ENCODE data around the gene ANKS1B.
"Not testable (repeated sequence)": the region's sequence is repeated elsewhere in the genome, so short reads cannot be mapped to it uniquely, and the experiment has no call there.

ANKS1B gene

DNA sequence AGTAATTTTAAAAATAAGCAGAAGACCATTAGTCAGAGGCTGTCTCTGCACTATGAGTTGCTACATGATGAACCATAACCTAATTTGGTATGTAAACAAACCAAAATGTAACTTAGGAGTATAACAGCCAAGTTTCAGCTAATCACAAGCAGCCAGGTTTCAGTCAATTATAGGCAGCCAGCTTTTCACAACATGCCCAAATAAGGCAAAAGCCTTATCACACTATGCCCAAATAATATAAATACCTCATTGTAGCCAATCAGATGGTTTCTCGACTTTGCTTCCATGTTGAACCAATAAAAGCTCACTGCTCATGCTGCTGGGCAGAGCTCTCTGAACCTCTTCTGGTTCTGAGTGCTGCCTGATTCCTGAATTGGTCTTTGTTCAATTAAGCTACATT, 298.6 kb downstream of the ANKS1B start:
- DNase-seq = no peak

- DNase-seq = no peak
Measured at GRCh38 chr12:99680276-99680675, 304.5 kb downstream of the ANKS1B start.

DNA sequence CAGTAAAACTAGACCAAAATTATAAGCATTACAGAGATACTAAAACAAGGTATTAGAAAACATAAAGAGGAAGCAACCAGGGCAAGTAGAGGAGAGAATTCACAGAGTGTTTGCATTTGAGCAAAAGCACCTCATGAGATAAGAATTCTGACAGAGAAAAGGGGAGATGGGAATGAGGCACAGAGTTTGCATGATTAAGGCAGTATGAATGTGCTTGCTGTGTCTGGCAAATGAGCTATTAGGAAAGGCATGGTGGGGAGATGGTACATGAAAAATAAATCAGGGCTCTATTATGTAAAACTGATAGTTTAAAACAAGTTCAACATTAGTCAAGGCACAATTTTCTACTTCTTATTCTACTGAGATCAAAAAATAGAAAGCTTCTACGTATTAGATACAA, 314.1 kb downstream of the ANKS1B start:
- DNase-seq = peak; percentile 57

GRCh38 chr12:99658671-99659349, 325.9 kb downstream of the ANKS1B start:
- no peak for DNase-seq

GRCh38 chr12:99649551-99649950, 335.2 kb downstream of the ANKS1B start:
- DNase-seq = peak; percentile 54

DNA sequence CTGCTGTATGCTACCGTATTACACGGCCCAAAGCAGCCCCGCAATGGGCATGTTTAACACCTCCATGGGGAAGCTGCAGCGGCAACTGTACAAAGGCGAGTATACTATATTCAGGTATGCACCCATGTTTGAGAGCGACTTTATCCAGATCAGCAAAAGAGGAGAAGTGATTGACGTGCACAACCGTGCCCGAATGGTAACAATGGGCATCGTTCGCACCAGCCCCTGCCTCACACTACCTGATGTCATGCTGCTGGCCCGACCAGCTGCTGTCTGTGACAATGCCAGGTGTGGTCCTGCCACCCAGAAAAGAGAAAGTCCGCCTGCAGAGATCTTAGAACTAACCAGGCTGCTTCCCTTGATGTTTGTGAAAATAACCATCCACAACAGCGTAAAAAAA, 336.6 kb downstream of the ANKS1B start:
- DNase-seq = no peak

- no peak for DNase-seq
Measured at GRCh38 chr12:99647453-99647852, 337.3 kb downstream of the ANKS1B start, which contains the start of gene GARIN6. Gene GARIN6 (plus strand): TSS chr12:99647753. CDS start chr12:99648175, 422 bp downstream.

DNA sequence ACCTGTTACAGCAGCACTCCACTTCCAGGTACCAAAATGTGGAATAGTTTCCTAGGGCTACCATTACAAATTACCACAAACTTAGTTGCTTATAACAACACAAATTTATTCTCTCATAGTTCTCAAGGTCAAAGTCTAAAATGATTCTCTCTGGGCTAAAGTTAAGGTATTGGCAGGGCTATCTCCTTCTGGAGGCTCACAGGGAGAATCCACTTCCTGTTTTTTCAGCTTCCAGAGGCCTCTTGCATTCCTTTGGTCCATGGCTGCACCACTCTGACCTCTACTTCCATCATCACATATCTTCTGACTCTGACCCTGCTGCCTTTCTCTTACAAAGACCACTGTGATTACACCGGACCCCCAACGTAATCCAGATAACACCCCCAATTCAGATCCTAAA, 340.1 kb downstream of the ANKS1B start:
- no peak for DNase-seq

DNA sequence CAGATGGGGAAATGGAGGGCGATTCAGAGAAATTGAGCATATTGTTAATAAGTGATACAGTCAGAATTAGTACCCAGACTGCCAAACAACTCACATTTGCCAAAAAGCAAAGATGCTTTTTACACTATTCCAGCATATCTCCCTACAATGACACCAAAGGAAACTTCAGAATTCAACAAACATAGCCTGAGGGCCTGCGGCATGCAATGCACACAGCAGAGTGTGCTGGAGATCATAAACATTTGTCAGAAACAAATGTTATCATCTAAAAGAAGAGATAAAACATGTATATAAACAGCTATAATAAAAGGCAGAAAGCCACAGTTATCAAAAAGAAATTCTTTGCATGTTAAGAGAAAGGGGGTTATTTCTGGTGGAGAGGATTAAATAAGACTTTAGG, 357.3 kb downstream of the ANKS1B start:
- no peak for DNase-seq

DNA sequence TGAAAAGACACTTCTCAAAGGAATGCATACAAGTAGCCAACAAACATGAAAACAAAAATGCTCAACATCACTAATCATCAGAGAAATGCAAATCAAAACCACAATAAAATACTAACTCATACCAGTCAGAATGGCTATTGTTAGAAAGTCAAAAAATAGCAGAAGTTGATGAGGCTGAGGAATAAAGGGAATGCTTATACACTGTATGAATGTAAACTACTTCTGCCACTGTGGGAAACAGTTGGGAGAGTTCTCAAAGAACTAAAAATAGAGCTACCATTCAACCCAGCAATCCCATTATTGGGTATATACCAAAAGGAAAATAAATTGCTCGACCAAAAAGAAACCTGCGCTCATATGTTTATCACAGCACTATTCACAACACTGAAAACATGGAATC, 360.1 kb downstream of the ANKS1B start:
- DNase-seq = not testable (repeated sequence)

DNA sequence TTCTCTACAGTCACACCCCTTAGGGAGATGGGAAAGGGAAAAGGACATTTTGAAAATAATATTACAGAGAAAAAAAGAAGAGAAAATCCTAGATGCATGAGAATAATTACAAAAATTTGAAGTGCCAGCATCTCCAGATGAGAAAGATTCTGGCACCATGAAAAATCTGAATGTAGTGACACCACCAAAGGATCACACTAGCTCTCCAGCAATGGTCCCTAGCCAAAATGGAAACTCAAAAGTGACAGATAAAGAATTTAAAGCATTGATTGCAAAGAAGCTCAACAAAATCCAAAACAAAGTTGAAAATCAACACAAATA, 364.6 kb downstream of the ANKS1B start:
- no peak for DNase-seq

GRCh38 chr12:99619389-99620158, 365.2 kb downstream of the ANKS1B start:
- DNase-seq = peak; percentile 76

- peak; percentile 77 for DNase-seq
Measured at GRCh38 chr12:99618657-99619056, 366.1 kb downstream of the ANKS1B start.

- no peak for DNase-seq
Measured at GRCh38 chr12:99611599-99611998, 373.1 kb downstream of the ANKS1B start.

GRCh38 chr12:99611117-99611516, 373.6 kb downstream of the ANKS1B start:
- DNase-seq = no peak

GRCh38 chr12:99609455-99610181, 375.1 kb downstream of the ANKS1B start:
- DNase-seq = no peak

- peak; percentile 52 for DNase-seq
Measured at GRCh38 chr12:99600388-99600787, 384.3 kb downstream of the ANKS1B start.

DNA sequence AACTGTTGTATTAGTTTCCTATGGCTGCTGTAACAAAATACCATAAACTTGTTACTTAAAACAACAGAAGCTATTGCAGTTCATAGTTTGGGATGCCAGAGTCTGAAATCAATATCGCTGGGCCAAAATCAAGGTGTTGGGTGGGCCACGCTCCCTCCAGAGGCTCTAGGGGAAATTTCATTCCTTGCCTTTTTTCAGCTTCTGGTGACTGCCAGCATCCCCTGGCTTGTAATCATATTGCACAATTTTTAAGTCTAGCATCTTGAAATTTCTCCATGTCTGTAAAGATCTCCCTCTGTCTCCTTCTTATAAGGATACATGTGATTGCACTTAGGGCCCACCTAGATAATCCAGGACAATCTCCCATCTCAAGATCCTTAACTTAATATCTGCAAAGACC, 386.0 kb downstream of the ANKS1B start:
- no peak for DNase-seq

DNA sequence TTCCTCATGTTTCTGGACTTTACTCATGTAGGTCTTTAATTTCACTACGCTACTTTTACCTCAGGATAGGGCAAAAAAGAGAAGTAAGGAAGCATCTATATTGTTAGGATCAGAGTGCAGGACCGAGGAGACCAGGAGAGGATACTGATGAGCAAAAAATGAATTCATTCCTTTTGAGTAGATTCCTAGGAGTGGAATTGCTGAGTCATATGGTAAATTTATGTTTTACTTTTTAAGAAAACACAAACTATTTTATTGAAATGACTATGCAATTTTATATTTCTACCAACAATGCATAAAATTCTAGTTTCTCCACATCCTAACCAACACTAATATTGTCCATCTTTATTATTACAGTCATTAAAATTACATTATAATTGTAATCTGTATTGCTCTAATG, 388.0 kb downstream of the ANKS1B start:
- DNase-seq = no peak

DNA sequence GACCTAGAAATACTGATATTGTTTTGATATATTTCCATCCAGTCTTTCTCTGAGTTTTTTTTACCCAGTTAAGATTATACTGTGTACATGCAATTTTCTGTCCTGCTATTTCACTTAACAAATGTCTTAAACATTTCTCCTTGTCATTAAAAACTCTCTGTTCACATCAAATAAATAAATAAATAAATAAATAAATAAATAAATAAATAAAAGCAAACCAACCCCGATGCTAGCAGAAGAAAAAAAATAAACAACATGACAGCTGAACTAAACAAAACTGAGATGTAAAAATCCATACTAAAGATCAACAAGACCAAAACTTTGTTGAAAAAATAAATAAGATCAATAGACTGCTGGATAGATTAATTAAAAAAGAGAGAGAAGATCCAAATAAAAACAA, 407.6 kb downstream of the ANKS1B start:
- not testable (repeated sequence) for DNase-seq

DNA sequence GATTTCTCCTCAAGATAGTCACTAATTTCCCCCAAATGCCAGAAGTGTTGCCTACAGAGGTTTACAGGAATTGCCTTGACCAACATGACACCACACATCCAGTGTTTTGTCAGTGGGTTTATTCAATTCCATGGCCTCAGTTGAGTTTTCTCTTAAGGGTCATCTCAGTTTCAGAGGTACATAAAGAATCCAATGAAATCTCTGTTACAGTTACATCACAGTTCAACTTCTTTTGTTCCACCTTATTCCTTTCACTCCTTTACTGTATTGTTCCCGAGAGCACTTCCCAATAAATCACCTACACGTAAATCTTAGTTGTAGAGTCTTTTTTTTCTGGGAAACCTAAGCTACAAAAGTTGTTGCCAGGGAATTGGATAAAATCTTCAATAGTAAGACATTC, 410.8 kb downstream of the ANKS1B start:
- DNase-seq = no peak

DNA sequence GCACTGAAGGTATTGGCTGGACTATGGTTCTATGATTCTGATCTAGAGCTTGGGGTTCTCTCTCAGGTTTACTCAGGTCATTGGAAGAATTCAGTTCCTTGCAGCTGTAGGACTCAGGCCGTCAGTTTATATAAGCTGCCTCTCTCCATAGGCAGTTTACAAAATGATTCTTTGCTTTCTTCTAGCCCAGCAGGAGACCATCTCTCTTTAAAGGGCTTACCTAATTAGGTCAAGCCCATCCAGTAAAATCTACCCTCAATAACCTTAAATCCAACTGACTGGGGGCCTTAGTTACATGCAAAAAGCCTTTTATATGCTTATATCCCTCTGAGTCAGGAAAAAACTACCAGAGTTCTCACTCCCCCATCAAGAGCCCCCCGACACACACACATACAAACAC, 417.7 kb downstream of the ANKS1B start:
- DNase-seq = no peak

DNA sequence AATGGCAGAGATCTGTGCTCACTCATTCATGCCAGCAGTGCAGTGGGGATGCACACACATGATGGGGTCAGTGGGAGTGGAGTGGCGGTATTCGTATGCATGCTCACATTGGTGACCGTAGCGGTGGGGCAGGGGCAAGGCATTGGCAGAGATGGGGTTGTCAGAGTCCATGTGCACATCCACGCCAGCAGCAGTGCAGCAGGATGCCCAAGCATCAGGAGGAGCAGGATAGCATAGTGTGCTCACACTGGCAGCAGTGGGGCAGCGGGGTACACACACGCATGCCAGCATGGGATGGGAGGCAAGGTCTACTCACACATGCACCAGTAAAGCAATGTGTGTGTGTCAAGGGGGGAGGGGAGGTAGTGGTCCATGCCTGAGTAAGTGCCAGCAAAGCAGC, 426.6 kb downstream of the ANKS1B start:
- no peak for DNase-seq

- DNase-seq = no peak
Measured at GRCh38 chr12:99553461-99553860, 431.3 kb downstream of the ANKS1B start.

All from islet precursor cell (in vitro differentiated cells).